NCI-H524 treated with DMSO at 0.1 percent for 48 hours (cell line): ENCODE results near the gene SLC7A5.
"Not testable (repeated sequence)": the region's sequence is repeated elsewhere in the genome, so short reads cannot be mapped to it uniquely, and the experiment has no call there.

Experiments used
- DNase-seq: peaks from one replicate; lab custom pipeline; 2025; lab: John Stamatoyannopoulos, UW

SLC7A5 gene

GRCh38 chr16:87834005-87834667, 35.2 kb downstream of the SLC7A5 start:
- no peak for DNase-seq

- DNase-seq: no peak
Measured at GRCh38 chr16:87833548-87833947, 35.8 kb downstream of the SLC7A5 start.

- DNase-seq: no peak
Measured at GRCh38 chr16:87832741-87833502, 36.4 kb downstream of the SLC7A5 start.

- DNase-seq: no peak
Measured at GRCh38 chr16:87832137-87832527, 37.2 kb downstream of the SLC7A5 start.

- no peak for DNase-seq
Measured at GRCh38 chr16:87831421-87832136, 37.7 kb downstream of the SLC7A5 start.

- no peak for DNase-seq
Measured at GRCh38 chr16:87830673-87831420, 38.5 kb downstream of the SLC7A5 start.

GRCh38 chr16:87829988-87830672, 39.2 kb downstream of the SLC7A5 start:
- no peak for DNase-seq

GRCh38 chr16:87829622-87829980, 39.7 kb downstream of the SLC7A5 start:
- no peak for DNase-seq

GRCh38 chr16:87828907-87829621, 40.2 kb downstream of the SLC7A5 start:
- no peak for DNase-seq

GRCh38 chr16:87828071-87828906, 41.0 kb downstream of the SLC7A5 start:
- no peak for DNase-seq

GRCh38 chr16:87827588-87827915, 41.8 kb downstream of the SLC7A5 start:
- DNase-seq: not testable (repeated sequence)

GRCh38 chr16:87826798-87827587, 42.3 kb downstream of the SLC7A5 start:
- no peak for DNase-seq

GRCh38 chr16:87826407-87826797, 42.9 kb downstream of the SLC7A5 start:
- not testable (repeated sequence) for DNase-seq

- not testable (repeated sequence) for DNase-seq
Measured at GRCh38 chr16:87825842-87826120, 43.5 kb downstream of the SLC7A5 start.

GRCh38 chr16:87824991-87825841, 44.1 kb downstream of the SLC7A5 start:
- no peak for DNase-seq

- no peak for DNase-seq
Measured at GRCh38 chr16:87824016-87824990, 45.0 kb downstream of the SLC7A5 start.

- no peak for DNase-seq
Measured at GRCh38 chr16:87823181-87823929, 46.0 kb downstream of the SLC7A5 start.
